GM13977 (cell line): ENCODE results near the gene RFX2.

Experiments used
- DNase-seq: peaks from one replicate; pipeline ENCODE4 v3.0.0; 2012; ENCODE audit warnings: low spot score
- CTCF ChIP-seq: IDR thresholded peaks from 2 replicates; pipeline ENCODE4 v1.5.1; 2012; ENCODE audit warnings: mild to moderate bottlenecking, control low read depth; ENCODE audit not compliant: insufficient read depth; ENCODE audit errors: extremely low read depth, missing control alignments
- in situ Hi-C: fragments of 300-500 bp; cut with MboI; formaldehyde crosslinking; loops from one replicate; pipeline ENCODE4 v1.12.0; 2022; ENCODE audit warnings: low sequenced_read_pairs, low pct_unique_long_range_greater_than_20kb, mixed read lengths, inconsistent platforms; ENCODE audit not compliant: unreplicated experiment

Gene RFX2

GRCh38 chr19:6068711-6069110, 41.6 kb downstream of the RFX2 start:
- in situ Hi-C loops: loop anchor here (10.0 kb wide), 1 partner anchor 46 kb away; the partner anchor contains the start of gene RFX2
- no peak for DNase-seq
- no peak for TF ChIP-seq CTCF

- no peak for TF ChIP-seq CTCF
- no peak for DNase-seq
- in situ Hi-C loops: loop anchor here (10.0 kb wide), 1 partner anchor 47 kb away; the partner anchor contains the start of gene RFX2
Measured at GRCh38 chr19:6067975-6068374, 42.3 kb downstream of the RFX2 start.

GRCh38 chr19:6066661-6067646, 43.3 kb downstream of the RFX2 start:
- in situ Hi-C loops: loop anchor here (10.0 kb wide), 1 partner anchor 48 kb away; the partner anchor contains the start of gene RFX2
- no peak for TF ChIP-seq CTCF
- DNase-seq: no peak

GRCh38 chr19:6065685-6066374, 44.5 kb downstream of the RFX2 start:
- in situ Hi-C loops: loop anchor here (10.0 kb wide), 1 partner anchor 49 kb away; the partner anchor contains the start of gene RFX2
- no peak for TF ChIP-seq CTCF
- DNase-seq: no peak

- no peak for TF ChIP-seq CTCF
- in situ Hi-C loops: loop anchor here (10.0 kb wide), 1 partner anchor 50 kb away; the partner anchor contains the start of gene RFX2
Measured at GRCh38 chr19:6064336-6065073, 45.8 kb downstream of the RFX2 start.

GRCh38 chr19:6063576-6064335, 46.5 kb downstream of the RFX2 start:
- in situ Hi-C loops: loop anchor here (10.0 kb wide), 1 partner anchor 51 kb away; the partner anchor contains the start of gene RFX2
- TF ChIP-seq CTCF: no peak
- DNase-seq: no peak

More at GRCh38 chr19:6064336-6065073, 45.8 kb downstream of the RFX2 start:
- DNase-seq: no peak
